NCI-H1436 (cell line): ENCODE measurements around the gene VHLL.

Experiments used
- DNase-seq: peaks from one replicate; lab custom pipeline; 2025; lab: John Stamatoyannopoulos, UW

Gene VHLL

GRCh38 chr1:156253634-156254033, 45.5 kb downstream of the VHLL start:
- no peak for DNase-seq

DNA sequence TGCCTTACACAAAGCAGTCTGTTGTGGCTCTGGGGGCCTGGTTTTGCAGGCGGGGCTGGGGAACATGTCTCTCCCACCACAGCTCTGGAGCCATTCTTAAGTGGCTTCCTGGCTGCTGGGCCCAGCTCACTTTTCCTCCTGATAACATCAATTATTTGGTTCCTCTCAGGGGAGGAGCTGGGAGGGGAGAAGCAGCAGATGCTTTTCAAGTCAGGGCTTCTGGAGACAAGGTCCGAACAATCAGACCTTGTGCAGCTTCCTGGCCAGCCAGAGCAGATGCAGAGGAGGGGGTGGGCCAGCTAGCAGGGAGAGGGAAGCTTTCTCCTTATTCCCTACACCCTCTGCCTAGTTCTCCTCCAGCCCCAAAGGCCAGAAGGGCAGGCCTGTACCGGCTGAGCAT, 47.6 kb downstream of the VHLL start:
- no peak for DNase-seq

DNA sequence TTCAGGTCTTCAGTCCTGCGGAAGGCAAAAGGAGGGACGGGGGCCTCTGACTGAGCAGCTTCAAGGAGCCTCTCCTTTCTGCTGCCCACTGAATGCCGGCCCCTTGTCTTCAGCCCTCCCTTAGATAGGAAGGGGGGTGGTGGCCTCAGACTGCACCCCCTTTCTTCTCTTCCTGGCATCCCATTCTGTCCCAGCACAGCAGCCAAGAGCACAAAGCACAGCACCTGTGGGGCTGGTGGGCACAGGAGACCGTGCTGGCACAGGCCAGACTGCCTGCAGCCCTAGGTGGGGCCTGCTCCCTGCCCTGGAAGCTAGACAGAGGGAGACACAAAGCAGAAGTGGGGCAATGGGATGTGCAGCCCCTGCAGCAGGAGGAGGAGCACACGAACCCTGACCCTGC, 49.5 kb downstream of the VHLL start:
- DNase-seq, result no peak
